ENCODE measurements around the gene TRIP13. TPM values are rescaled to one million over a fixed set of nuclear protein-coding genes. Genes with fewer than 3 reads are reported as not detected.
"Not testable (repeated sequence)": the region's sequence is repeated elsewhere in the genome, so short reads cannot be mapped to it uniquely, and the experiment has no call there.

The TRIP13 gene
- total RNA-seq, 1 donor from 2014 or later, result 0.32 TPM

GRCh38 chr5:929596-929995 is 36.9 kb downstream of the TRIP13 start:
- ATAC-seq (no peak), DNase-seq (no peak)
- intact Hi-C loops (cut with micrococcal nuclease), result loop anchor here (10.0 kb wide), 1 partner anchor 215 kb away; no protein-coding TSS in a partner anchor

- ATAC-seq, result no peak
- intact Hi-C loops (cut with micrococcal nuclease), result no loop called here
- no peak for DNase-seq
Measured at GRCh38 chr5:930866-931265, 38.2 kb downstream of the TRIP13 start.

- DNase-seq (no peak), ATAC-seq (no peak)
- intact Hi-C loops (cut with micrococcal nuclease), result no loop called here
Measured at GRCh38 chr5:931570-932145, 39.0 kb downstream of the TRIP13 start.

GRCh38 chr5:932151-932627 is 39.5 kb downstream of the TRIP13 start:
- ATAC-seq (no peak), DNase-seq (no peak)
- intact Hi-C loops (cut with micrococcal nuclease), result no loop called here

- peak; percentile 81 for ATAC-seq
- no peak for DNase-seq
- intact Hi-C loops (cut with micrococcal nuclease), result no loop called here
Measured at GRCh38 chr5:932628-933250, 40.1 kb downstream of the TRIP13 start.

GRCh38 chr5:933251-933861 is 40.7 kb downstream of the TRIP13 start:
- peak; percentile 15 for ATAC-seq

GRCh38 chr5:933951-934350 is 41.3 kb downstream of the TRIP13 start:
- DNase-seq; intact Hi-C loops (cut with micrococcal nuclease): not testable (repeated sequence)

More at GRCh38 chr5:933251-933861, 40.7 kb downstream of the TRIP13 start:
- no peak for DNase-seq
- intact Hi-C loops (cut with micrococcal nuclease), result no loop called here

GRCh38 chr5:934381-934967 is 41.8 kb downstream of the TRIP13 start:
- intact Hi-C loops (cut with micrococcal nuclease), result not testable (repeated sequence)

More at GRCh38 chr5:933951-934350, 41.3 kb downstream of the TRIP13 start:
- ATAC-seq, result not testable (repeated sequence)

GRCh38 chr5:935510-936084 is 42.9 kb downstream of the TRIP13 start:
- DNase-seq (no peak), ATAC-seq (no peak)
- intact Hi-C loops (cut with micrococcal nuclease), result no loop called here

More at GRCh38 chr5:934381-934967, 41.8 kb downstream of the TRIP13 start:
- DNase-seq, ATAC-seq: not testable (repeated sequence)

GRCh38 chr5:936149-937144 is 43.8 kb downstream of the TRIP13 start:
- ATAC-seq, result no peak
- no peak for DNase-seq
- intact Hi-C loops (cut with micrococcal nuclease), result no loop called here

GRCh38 chr5:937151-937924 is 44.7 kb downstream of the TRIP13 start:
- DNase-seq (no peak), ATAC-seq (no peak)
- intact Hi-C loops (cut with micrococcal nuclease), result no loop called here

- intact Hi-C loops (cut with micrococcal nuclease), result no loop called here
- ATAC-seq, result no peak
- no peak for DNase-seq
Measured at GRCh38 chr5:939368-939767, 46.7 kb downstream of the TRIP13 start.

- intact Hi-C loops (cut with micrococcal nuclease); DNase-seq; ATAC-seq: not testable (repeated sequence)
Measured at GRCh38 chr5:940741-941140, 48.1 kb downstream of the TRIP13 start.

- intact Hi-C loops (cut with micrococcal nuclease), result no loop called here
- DNase-seq, result no peak
- ATAC-seq, result no peak
Measured at GRCh38 chr5:943201-943917, 50.7 kb downstream of the TRIP13 start.

- ATAC-seq, result no peak
- DNase-seq, result no peak
- intact Hi-C loops (cut with micrococcal nuclease), result no loop called here
Measured at GRCh38 chr5:943918-944620, 51.4 kb downstream of the TRIP13 start.

GRCh38 chr5:944621-944927 is 51.9 kb downstream of the TRIP13 start:
- ATAC-seq (no peak), DNase-seq (no peak)
- intact Hi-C loops (cut with micrococcal nuclease), result no loop called here

Data from left ventricle myocardium superior (tissue), 1 donor.